Right lobe of liver (tissue), 4 donors: Measurements from ENCODE around the gene FERD3L.

Experiments
- POLR2A ChIP-seq: fragments of 450-650 bp; IDR thresholded peaks from one replicate; pipeline ENCODE4 v1.6.1; 2017; ENCODE audit warnings: antibody characterized with exemption, mild to moderate bottlenecking
- TF ChIP-seq, protein P1 (sequence below), 4 donors: fragments of 200-600 bp in 3 of 4; fragments of 450-650 bp in 1 of 4; IDR thresholded peaks; one replicate each; pipeline versions ENCODE4 v1.5.1 to v1.8.0; 2016 to 2022; ENCODE audit warnings: antibody characterized with exemption in 4 of 4, mild to moderate bottlenecking in 2 of 4
- donor health status: DM: no; HTN: no; CAD: no.
- donor health status: DM: no; HTN: no; CAD: no.
- donor health status: DM: no; HTN: yes; CAD: no.

DNA sequence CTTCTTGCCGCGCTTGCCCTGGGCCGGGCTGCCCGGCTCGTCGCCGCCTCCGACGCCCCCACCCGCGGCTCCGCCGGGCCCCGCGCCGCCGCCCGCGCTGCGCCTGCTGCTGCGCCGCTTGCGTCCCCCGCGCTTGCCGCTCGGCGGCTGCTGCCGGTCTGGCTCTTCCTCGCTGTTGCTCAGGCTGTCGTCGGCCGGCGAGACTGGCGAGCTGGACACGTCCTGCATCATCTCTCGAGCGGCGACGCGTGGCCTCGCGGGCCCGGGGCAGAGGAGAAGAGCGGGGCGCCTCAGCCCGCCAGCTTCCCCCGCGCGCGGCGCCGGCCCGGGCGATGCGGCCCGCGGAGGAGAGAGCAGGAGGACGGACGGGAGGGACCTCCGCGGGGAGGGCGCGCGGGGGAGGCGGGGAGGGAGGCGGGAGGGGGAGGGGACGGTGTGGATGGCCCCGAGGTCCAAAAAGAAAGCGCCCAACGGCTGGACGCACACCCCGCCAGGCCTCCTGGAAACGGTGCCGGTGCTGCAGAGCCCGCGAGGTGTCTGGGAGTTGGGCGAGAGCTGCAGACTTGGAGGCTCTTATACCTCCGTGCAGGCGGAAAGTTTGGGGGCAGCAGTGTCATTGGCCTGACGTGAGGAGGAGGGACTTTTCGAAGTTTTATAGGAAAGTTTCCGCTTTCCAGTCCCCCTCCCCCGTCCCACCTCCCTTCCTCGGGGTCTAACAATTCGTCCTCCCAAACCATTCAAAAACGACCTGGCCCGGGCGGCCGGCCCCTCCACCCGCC is 27.9 kb downstream of the FERD3L start, which contains the start of gene TWIST1:
- TF ChIP-seq, protein P1, sequence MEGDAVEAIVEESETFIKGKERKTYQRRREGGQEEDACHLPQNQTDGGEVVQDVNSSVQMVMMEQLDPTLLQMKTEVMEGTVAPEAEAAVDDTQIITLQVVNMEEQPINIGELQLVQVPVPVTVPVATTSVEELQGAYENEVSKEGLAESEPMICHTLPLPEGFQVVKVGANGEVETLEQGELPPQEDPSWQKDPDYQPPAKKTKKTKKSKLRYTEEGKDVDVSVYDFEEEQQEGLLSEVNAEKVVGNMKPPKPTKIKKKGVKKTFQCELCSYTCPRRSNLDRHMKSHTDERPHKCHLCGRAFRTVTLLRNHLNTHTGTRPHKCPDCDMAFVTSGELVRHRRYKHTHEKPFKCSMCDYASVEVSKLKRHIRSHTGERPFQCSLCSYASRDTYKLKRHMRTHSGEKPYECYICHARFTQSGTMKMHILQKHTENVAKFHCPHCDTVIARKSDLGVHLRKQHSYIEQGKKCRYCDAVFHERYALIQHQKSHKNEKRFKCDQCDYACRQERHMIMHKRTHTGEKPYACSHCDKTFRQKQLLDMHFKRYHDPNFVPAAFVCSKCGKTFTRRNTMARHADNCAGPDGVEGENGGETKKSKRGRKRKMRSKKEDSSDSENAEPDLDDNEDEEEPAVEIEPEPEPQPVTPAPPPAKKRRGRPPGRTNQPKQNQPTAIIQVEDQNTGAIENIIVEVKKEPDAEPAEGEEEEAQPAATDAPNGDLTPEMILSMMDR (IDR thresholded peaks at IDR 0.05): no peak
- no peak for TF ChIP-seq POLR2A
